Lung (tissue), 12 donors: Measurements from ENCODE around the gene TMEM167A. TPM values are rescaled to one million over a fixed set of nuclear protein-coding genes. Genes with fewer than 3 reads are reported as not detected.

ENCODE experiments used
- ATAC-seq: fragments of 200-7000 bp; cut with Tn5 transposase; one replicate; pipeline ENCODE4 v1.9.1; 2020; ENCODE audit warnings: moderate number of reproducible peaks; ENCODE audit not compliant: insufficient read depth, low FRiP score
- DNase-seq, 3 donors: peaks; one replicate each; pipeline ENCODE4 v3.0.0-alpha.2; 2013 to 2017
- H3K27ac ChIP-seq, 2 donors: one replicate each; pipeline ENCODE4 v1.5.1; 2013; ENCODE audit warnings: mild to moderate bottlenecking in 2 of 2, moderate library complexity in 2 of 2, control low read depth in 1 of 2, inconsistent platforms in 1 of 2, low read depth in 1 of 2, low read length in 1 of 2
- H3K27me3 ChIP-seq, 3 donors: one replicate each; pipeline ENCODE4 v1.5.1; 2013; ENCODE audit warnings: low read length in 2 of 3; ENCODE audit not compliant: control insufficient read depth in 3 of 3, insufficient read depth in 3 of 3
- H3K36me3 ChIP-seq, 4 donors: one replicate each; pipeline ENCODE4 v1.5.1; 2013; ENCODE audit warnings: low read length in 4 of 4, mild to moderate bottlenecking in 1 of 4, moderate library complexity in 1 of 4; ENCODE audit not compliant: control insufficient read depth in 4 of 4, insufficient read depth in 4 of 4
- H3K4me1 ChIP-seq, 5 donors: one replicate each; pipeline ENCODE4 v1.5.1; 2013; ENCODE audit warnings: low read length in 5 of 5, mild to moderate bottlenecking in 2 of 5, moderate library complexity in 1 of 5; ENCODE audit not compliant: control insufficient read depth in 5 of 5, insufficient read depth in 5 of 5
- H3K4me3 ChIP-seq: one replicate; pipeline ENCODE4 v1.5.1; 2013; ENCODE audit warnings: mild to moderate bottlenecking, control low read depth, moderate library complexity
- H3K9ac ChIP-seq, 2 donors: one replicate each; pipeline ENCODE4 v1.5.1; 2013; ENCODE audit warnings: low read length in 2 of 2, control low read depth in 1 of 2; ENCODE audit not compliant: insufficient read depth in 1 of 2
- H3K9me3 ChIP-seq, 4 donors: one replicate each; pipeline ENCODE4 v1.5.1; 2013; ENCODE audit warnings: low read length in 3 of 4, mild to moderate bottlenecking in 1 of 4, moderate library complexity in 1 of 4; ENCODE audit not compliant: control insufficient read depth in 4 of 4, insufficient read depth in 3 of 4
- WGBS, 2 donors: extraction: QIAGEN DNeasy Blood & Tissue Kit; methylation state at CpG; one replicate each; pipeline ENCODE4 v1.1.7; 2013; 5-methylcytosine and 5-hydroxymethylcytosine counted together
- polyA plus RNA-seq, 2 donors: library from polyadenylated mRNA; stranded (reverse); fragments of 200-250 nt; gene quantifications; one replicate each; pipeline ENCODE4 v1.2.1, GENCODE V29; 2013
- total RNA-seq, 2 donors: library from RNA; depleted of rRNA in 1 of 2; stranded (reverse); fragments of >200 nt in 1 of 2; gene quantifications; one replicate each; pipeline ENCODE4 v1.2.1, GENCODE V29; 2014 to 2021
- TF ChIP-seq, protein P1 (sequence below): IDR thresholded peaks from 2 replicates; pipeline ENCODE4 v1.5.1; 2012; ENCODE audit warnings: mild to moderate bottlenecking; ENCODE audit errors: control extremely low read depth, extremely low read depth
- donor health status: control.
- donor health status: control.
- donor health status: Bipolar disorder and iron deficiency.
- donor health status: healthy.
- donor health status: DM: yes; HTN: yes; CAD: no.

TMEM167A gene
- total and polyA plus RNA-seq, 4 donors, result 32.2 to 75.7 (median 63.5) TPM

DNA sequence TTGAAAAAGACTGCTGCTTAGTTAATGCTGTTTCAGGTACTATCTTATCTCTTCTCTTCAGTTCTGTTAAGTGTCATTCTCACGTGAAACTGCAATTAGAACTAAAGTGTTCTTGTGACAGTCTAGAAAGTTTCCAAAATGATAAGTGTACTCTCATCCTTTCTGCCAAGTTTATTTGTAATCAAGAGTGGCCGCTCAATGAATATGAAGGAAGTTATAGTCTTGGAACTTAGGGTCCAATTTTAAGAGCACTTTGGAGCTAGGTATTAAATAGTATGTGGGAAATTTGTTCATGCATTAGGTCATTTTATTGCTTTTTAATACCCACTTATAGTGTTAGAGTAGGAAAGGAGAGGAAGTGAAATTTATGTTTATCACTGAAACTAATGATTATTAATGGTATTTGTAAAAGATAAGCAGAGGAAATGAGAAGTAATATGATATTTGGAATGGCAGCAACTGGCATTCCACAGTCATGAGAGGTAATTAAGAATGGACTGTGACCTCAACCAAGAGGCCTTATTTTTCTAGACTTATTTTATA is 20.6 kb upstream of the TMEM167A start:
- Histone ChIP-seq H3K36me3 (no peaks in the 10 kb centered on the region), H3K4me1 (peaks cover 0 to 12% (median 7%) of the 10 kb centered on the region in 5 donors), H3K27ac (peak overlapping the region in 1 of 2 donors; percentile 45), H3K9ac (no peak overlapping the region), H3K4me3 (no peak overlapping the region), H3K9me3 (peaks cover 0 to 5% (median under 1%) of the 10 kb centered on the region in 4 donors), H3K27me3 (no peaks in the 10 kb centered on the region)
- ATAC-seq (no peak), DNase-seq (peak in 2 of 3 donors; percentile 41 to 44)
- TF ChIP-seq, protein P1, sequence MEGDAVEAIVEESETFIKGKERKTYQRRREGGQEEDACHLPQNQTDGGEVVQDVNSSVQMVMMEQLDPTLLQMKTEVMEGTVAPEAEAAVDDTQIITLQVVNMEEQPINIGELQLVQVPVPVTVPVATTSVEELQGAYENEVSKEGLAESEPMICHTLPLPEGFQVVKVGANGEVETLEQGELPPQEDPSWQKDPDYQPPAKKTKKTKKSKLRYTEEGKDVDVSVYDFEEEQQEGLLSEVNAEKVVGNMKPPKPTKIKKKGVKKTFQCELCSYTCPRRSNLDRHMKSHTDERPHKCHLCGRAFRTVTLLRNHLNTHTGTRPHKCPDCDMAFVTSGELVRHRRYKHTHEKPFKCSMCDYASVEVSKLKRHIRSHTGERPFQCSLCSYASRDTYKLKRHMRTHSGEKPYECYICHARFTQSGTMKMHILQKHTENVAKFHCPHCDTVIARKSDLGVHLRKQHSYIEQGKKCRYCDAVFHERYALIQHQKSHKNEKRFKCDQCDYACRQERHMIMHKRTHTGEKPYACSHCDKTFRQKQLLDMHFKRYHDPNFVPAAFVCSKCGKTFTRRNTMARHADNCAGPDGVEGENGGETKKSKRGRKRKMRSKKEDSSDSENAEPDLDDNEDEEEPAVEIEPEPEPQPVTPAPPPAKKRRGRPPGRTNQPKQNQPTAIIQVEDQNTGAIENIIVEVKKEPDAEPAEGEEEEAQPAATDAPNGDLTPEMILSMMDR, result no peak
- 53 to 79% methylated on average over 2 of the region's 2 CpGs for WGBS, 2 donors

DNA sequence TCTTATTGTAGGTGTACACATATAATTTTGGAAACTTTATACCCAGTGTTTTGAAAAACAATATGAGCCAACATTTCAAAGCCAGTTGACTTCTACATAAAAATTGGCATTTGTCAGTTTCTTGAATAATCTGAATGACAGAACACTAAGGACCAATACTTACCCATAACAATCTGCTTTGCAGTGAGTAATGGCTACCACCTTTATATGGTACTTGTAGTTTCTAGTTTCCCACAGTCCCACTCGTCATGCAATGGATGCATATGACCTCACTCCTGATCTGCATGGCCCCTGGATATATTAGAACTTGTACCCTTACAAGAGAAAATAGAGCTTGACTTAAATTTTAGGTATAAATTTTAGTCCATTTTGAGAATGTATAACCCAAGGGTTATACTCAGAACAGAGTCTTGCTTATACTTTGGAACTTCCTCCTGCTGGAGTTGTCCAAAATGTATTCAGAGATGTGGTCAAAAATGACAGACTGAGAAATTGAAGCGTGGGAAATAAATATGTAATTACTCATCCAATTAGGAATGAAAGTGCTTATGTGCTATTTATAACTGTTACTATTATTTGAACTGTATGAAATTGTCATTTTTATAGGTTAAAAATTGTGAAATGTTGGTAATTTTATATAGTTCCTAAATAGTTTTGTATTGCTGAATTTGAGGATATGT is 19.6 kb upstream of the TMEM167A start:
- Histone ChIP-seq H3K4me1 (peaks cover 0 to 12% (median 7%) of the 10 kb centered on the region in 5 donors), H3K27ac (peak overlapping the region in 1 of 2 donors; percentile 45), H3K36me3 (no peaks in the 10 kb centered on the region), H3K27me3 (no peaks in the 10 kb centered on the region), H3K9me3 (peaks cover 0 to 5% (median 2%) of the 10 kb centered on the region in 4 donors), H3K9ac (no peak overlapping the region), H3K4me3 (no peak overlapping the region)
- DNase-seq (no peak), ATAC-seq (no peak)
- TF ChIP-seq, protein P1, result no peak
- WGBS, 2 donors, result 92% methylated on average over 2 of the region's 2 CpGs

DNA sequence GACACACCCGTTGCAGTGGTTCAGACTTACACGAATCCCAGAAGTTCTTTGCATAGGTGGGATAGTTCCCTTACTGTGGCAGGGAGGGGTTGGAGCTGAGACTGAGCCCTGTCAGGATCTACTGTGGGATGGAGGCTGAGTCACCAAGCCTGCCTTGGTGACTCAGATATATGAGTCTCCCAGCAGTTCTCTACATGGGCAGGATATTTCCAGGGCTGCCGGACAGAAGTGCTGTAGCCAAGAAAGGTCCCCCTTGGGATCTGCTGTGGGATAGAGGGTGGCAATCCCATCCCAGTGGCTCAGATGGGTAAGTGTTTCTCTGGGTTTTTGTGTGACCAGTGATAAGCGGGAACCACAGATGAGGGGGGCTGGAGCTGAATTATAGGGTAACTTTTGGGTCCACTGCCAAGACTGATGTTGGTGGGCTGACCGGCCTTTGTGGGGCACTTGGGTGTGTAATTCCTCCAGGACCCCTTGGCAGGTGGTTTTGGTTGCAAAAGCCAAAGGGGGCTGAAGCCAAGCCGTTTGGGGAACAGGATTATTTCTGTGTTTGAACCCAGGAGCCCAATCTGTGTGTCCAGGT is 18.9 kb upstream of the TMEM167A start:
- H3K36me3 ChIP-seq, result no peaks in the 10 kb centered on the region
- peaks cover 0 to 5% (median 2%) of the 10 kb centered on the region in 4 donors for H3K9me3 ChIP-seq
- TF ChIP-seq, protein P1, result no peak
- peak overlapping the region in 1 of 2 donors; percentile 65 for H3K27ac ChIP-seq
- WGBS, 2 donors, result 76% methylated on average over 6 of the region's 6 CpGs
- DNase-seq (no peak), ATAC-seq (peak; percentile 30)
- H3K27me3 ChIP-seq, result no peaks in the 10 kb centered on the region
- no peak overlapping the region for H3K4me3 ChIP-seq
- H3K4me1 ChIP-seq, result peaks cover 0 to 12% (median 7%) of the 10 kb centered on the region in 5 donors
- H3K9ac ChIP-seq, result no peak overlapping the region
